ENCODE results near the gene EPB41L3.

DNA sequence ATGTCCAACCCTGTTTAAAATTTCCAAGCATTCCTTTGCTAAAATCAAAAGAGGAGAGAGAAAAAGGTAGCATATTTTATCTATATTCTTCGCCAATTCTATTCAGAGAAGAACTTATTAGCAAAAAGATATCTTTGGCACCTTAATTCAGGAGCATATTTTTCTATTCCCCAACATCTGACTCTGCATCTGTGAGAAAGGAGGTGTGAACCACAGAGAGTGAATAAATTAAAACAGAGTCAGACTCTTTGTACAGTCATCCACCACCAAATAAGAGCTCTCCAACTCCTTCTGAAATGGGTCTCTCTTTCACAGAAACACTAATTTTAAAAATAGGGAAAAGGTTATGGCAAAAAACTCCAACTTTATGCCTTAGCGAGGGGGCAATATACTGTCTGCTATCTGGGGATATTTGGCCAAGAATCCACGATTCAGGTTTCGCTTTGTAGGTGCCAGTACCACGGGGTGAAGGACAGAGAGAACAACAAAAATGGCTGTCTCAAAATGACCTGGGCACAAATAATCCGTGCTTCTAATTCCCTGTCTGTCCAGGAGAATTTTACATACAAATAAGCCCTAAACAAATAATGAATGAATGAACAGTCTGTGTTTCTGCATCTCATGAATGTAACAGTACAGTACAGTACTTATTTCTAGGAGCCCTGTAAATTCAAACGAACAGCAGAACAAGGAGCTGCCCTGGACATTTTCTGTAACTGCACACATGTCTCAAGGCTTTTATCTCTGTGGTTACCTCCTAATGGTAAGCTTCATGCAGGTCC lies 43.4 kb downstream of the EPB41L3 start:
- TF ChIP-seq CTCF (IDR thresholded peaks at IDR 0.05; ENCODE audit: poor library complexity, severe bottlenecking) (no peak), RAD21 (conservative IDR thresholded peaks at IDR 0.05) (no peak), MXI1 (conservative IDR thresholded peaks at IDR 0.05; ENCODE audit: poor library complexity, severe bottlenecking) (no peak), EZH2 (IDR thresholded peaks at IDR 0.05; ENCODE audit: borderline replicate concordance, insufficient read depth, low read length, poor library complexity, severe bottlenecking) (no peak), EP300 (conservative IDR thresholded peaks at IDR 0.05; ENCODE audit: poor library complexity, severe bottlenecking) (no peak), TAF1 (IDR thresholded peaks at IDR 0.05; ENCODE audit: low read depth) (no peak), POLR2AphosphoS5 (IDR thresholded peaks at IDR 0.05) (no peak)
- TF ChIP-seq, protein P1, sequence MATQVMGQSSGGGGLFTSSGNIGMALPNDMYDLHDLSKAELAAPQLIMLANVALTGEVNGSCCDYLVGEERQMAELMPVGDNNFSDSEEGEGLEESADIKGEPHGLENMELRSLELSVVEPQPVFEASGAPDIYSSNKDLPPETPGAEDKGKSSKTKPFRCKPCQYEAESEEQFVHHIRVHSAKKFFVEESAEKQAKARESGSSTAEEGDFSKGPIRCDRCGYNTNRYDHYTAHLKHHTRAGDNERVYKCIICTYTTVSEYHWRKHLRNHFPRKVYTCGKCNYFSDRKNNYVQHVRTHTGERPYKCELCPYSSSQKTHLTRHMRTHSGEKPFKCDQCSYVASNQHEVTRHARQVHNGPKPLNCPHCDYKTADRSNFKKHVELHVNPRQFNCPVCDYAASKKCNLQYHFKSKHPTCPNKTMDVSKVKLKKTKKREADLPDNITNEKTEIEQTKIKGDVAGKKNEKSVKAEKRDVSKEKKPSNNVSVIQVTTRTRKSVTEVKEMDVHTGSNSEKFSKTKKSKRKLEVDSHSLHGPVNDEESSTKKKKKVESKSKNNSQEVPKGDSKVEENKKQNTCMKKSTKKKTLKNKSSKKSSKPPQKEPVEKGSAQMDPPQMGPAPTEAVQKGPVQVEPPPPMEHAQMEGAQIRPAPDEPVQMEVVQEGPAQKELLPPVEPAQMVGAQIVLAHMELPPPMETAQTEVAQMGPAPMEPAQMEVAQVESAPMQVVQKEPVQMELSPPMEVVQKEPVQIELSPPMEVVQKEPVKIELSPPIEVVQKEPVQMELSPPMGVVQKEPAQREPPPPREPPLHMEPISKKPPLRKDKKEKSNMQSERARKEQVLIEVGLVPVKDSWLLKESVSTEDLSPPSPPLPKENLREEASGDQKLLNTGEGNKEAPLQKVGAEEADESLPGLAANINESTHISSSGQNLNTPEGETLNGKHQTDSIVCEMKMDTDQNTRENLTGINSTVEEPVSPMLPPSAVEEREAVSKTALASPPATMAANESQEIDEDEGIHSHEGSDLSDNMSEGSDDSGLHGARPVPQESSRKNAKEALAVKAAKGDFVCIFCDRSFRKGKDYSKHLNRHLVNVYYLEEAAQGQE (IDR thresholded peaks at IDR 0.05; ENCODE audit: borderline replicate concordance), result no peak

Data from neural cell (in vitro differentiated cells).